HG03520 (cell line): ENCODE measurements around the gene GPS1.

Experiments
- ATAC-seq: cut with Tn5 transposase; IDR thresholded peaks from one replicate; pipeline ENCODE4 v1.9.1; 2021; ENCODE audit warnings: mild to moderate bottlenecking, moderate library complexity; ENCODE audit not compliant: unreplicated experiment

GPS1 gene

DNA sequence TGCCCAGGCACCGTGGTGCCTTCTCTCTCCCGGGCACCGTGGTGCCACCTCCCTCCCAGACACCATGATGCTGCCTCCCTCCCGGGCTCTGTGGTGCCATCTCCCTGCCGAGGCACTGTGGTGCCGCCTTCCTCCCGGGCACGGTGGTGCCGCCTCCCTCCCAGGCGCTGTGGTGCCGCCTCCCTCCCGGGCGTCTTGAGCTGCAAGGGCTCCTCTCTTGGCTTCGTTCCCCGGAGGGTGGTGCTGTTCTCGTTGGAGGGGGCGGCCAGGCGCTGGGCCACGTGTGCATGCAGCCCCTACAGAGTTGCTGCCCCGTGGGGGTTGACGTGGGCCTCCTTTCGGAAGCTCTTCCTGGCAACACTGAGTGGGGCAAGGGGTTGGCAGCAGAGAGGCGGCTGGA lies 37.3 kb upstream of the GPS1 start:
- no peak for ATAC-seq

DNA sequence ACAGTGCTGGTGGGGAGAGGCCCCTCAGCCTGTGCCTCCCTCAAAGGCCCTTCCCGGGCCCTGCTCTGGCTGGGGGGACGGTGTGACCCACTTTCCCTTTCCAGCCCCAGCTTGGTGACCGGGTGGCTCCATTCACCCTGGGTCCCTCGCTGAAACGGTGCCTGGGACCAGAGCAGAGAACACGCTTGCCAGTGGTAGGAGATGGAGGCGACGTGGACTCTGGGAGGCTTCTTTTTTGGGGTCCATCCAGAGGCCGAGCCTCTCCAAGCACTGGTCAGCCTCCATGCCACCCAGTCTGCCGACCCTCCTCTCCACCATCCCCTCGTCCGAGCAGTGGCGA lies 36.8 kb upstream of the GPS1 start:
- ATAC-seq: no peak

DNA sequence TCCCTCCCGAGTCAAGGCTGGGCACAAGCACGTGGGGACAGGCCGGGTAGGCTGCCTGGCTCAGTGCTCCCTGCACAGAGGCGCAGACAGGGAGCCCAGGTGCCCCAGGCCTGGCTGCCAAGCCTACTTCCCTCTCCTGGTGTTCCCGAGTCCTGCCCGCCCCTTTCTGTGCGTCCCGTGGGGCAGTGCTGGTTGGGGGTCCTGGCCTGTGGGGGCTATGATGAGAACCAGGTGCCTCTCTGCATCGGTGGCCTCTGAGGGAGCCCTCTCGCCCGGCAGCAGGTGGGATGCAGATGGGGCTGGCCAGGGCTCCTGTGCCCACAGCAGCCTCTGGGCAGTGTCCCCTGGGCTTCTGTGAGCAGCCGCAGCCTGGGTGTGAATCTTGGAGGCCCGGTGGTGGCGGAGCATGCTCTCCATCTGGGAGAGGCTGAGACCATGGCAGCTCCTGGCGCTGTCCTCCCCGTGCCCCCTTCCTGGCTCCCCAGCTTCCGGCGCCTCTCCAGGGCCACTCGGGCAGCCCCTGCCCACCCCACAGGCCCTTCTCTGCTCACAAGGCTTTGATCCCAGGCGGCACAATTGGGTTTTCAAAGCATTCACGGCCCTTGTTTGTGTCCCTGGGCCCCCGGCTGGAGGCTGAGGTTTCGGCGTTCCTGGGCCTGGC lies 36.3 kb upstream of the GPS1 start:
- no peak for ATAC-seq

DNA sequence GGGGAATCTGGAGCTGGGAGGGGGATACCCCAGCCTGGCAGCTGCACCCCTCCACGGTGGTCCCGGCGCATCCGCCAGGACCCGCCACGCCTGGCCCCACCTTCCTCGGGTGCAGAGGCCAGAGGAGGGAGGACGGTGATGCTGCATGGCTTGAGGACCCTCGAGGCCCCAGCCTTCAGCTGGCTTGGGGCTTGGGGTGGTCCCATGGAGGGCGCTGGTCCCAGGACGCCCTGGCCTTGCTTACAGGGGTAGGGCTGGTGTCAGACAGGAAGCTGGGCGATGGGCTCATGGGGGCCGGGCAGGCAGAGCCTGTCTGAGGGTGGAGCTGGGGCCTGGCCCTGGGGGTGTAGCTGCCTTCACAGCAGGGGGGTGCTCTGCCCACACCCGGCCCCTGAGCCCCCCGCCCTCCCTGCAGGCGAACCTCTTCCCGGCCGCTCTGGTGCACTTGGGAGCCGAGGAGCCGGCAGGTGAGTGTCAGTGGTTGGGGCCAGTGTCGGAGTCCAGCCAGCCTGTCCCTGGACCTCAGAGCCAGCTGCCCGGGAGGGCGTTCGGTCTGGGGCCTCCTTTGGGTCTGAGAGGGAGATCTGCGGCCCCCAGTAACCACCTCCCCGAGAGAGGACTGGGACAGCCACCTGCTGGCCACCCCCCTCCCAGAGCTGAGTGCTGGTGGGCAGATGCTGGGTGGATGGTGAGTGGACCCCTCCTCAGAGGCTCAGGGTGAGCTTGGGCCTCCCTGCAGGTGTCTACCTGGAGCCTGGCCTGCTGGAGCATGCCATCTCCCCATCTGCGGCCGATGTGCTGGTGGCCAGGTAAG lies 35.4 kb upstream of the GPS1 start:
- no peak for ATAC-seq

DNA sequence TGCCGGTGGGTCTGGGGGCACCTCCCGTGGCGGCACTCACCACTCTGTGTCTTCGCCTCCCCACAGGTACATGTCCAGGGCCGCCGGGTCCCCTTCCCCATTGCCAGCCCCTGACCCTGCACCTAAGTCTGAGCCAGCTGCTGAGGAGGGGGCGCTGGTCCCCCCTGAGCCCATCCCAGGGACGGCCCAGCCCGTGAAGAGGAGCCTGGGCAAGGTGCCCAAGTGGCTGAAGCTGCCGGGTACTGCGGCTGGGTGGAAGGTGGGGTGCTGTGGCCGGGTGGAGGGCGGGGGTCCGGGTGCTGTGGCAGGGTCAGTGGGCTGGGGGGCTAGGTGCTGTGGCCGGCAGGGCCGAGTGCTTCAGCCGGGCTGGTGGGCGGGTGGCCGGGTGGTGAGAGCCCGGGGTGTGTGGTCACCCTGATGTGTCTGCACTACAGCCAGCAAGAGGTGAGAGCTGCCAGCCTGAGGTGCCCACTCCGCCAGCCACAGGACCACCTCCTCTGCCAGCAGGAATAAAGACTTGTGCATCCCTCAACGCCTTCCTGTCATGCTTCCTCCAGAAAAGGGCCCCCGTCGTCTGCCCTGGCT lies 34.7 kb upstream of the GPS1 start:
- ATAC-seq: no peak

DNA sequence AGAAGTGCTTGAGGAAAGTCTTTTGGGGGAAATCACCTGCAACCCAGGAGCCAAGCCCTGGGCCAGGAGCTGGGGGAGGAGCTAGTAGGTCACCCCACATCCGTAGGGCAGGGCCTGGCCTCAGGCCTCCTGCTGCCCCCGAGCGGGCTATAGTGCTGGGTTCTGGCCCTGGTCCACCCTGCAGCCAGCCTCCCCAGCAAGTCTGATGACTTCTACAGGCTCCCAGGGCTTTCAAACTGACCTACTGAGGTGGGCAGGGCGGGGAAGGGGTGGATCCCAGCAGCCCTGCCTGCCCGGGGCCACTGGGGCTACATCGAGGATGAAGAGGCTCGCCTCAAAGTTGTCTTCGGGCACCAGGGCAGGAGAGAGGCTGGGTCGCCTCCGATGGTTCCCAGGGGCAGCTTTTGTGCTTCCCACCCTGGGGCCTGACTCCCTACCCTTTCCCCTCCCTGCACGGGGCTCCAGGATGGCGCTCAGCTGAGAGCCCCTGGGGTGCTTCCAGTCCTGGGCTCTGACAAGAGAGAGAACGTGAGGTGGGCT lies 34.0 kb upstream of the GPS1 start:
- ATAC-seq: no peak

DNA sequence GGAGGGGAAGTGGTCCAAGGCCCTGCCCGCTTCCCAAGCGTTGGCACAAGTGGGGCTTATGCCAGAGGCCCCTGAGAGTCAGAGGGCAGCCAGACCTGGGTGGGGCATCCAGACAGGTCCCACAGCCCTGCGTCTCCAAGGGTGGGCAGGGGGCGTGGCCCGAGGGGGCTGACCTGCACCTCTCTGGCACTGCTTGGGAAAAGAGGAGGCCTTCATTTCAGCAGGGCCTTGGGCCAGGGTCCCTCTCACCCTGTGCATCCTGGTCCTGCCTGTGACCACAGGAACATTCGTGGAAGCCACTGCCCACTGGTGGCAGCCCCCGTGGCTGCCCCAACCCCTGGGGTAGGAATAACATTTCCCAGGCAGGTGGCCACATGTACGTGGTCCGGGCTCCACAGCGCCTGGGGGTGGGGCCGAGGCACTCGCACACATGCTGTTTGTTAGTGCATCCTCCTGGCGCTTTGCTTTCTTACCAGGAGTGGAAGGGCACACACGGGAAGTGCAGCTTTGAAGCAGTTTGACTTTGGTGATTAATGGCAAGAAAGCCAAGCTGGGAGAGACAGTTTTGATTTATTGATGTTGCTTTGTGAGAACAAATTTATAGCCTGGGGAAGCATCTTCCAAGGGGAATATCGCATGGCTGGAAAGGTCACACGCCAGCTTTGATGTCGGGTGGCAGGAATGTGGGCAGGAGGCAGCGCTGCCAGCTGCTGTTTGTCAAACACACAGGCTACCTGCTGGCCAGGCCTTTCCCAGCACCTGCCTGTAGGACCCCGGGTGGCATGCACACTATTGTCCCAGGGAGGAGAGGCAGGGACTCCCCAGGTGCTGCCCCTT lies 33.3 kb upstream of the GPS1 start:
- ATAC-seq: no peak

DNA sequence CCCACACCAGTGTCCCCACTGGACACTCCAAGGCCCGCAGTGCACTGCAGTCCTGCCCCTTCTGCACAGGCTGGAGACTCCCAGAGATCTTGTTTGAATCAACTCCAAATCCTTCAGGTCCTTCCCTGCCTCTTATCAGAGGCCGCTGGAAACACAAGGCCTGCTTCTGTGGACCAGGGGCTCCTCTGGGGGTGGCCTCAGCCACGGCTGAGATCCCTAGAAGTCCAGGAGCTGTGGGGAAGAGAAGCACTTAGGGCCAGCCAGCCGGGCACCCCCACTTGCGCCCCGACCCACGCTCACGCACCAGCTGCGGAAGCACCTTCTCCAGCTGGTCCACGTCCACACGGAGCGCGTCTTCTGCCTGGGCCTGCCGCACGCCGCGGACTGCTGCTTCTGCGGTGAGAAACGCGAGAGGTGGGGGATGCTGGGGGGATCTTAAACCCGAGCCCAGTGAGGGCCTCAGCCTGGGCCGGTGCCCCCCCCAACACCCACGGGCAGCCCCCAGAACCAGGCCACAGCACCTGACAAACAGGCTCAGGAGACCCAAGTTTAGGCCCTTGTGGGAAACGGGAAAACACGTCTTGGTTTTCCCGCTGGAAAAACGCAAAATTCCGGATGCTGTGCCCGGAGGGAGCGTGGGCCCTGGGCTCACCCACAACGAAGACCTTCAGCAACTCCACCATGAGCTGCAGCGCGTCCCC lies 32.6 kb upstream of the GPS1 start:
- no peak for ATAC-seq

DNA sequence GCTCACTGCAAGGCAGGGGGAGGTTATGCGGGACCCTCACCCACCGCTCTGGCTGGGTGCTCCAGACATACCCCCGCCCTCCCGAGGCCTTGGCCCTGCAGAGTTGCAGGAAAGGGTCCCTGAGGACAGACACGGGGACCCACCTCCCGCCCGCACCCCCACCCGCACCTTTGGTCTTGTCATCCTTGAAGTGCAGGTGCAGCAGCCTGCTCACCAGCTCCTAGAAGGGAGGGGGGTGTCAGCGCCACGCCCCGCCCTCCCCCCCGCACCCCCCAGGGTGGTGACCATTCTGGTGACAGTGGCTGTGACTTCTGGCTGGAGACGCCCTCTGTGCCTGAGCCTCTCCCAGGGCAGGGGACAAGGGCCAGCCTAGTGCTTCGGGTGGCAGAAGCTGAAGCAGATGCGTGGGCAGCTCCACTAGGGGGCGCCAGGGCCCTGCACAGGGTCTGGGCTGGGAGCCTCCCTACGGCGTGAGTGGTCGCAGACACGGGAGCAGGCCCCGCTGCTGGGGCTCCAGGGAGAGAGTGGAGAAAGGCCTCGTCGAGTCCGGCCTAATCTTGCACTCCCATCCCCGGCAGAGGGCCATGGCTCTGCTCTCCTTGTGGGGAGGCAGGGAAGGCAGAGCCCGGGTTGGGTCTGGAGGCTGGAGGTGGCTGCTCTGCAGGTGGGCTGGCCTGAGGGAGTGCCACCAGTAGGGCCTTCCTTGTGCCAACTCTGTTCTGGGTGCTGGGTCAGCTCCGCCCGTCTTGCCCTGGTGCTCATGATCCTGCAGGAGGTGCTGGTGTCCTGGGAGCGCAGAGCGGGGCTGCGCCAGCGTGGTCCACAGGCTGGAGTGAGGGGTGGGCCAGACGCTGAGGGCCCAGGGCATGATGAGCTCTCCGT lies 31.8 kb upstream of the GPS1 start:
- ATAC-seq: no peak

DNA sequence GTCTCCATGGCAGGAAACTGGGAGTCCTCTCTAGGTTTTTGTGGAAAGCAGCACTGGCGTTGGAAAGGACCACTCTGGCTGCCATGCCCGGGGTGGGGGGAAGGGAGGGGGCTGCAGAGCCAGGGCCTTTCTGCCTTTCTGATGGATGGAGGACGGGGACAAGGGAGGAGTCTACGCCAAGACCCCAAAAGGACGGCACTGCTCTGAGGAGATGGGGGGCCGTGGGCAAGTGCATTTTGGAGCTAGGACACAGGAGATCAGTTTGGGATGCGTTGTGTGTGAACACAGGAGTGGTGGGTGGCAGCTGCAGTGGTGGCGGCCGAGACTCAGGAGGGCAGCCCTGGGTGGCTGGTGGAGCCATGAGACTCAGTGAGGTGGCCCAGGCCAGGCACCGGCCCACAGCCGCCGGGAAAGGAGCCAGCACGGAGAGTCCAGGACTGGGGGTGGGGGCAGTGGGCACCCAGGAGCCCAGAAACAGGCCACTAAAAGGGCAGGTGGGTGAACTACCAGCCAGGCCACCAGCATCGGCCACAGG lies 31.1 kb upstream of the GPS1 start:
- no peak for ATAC-seq

DNA sequence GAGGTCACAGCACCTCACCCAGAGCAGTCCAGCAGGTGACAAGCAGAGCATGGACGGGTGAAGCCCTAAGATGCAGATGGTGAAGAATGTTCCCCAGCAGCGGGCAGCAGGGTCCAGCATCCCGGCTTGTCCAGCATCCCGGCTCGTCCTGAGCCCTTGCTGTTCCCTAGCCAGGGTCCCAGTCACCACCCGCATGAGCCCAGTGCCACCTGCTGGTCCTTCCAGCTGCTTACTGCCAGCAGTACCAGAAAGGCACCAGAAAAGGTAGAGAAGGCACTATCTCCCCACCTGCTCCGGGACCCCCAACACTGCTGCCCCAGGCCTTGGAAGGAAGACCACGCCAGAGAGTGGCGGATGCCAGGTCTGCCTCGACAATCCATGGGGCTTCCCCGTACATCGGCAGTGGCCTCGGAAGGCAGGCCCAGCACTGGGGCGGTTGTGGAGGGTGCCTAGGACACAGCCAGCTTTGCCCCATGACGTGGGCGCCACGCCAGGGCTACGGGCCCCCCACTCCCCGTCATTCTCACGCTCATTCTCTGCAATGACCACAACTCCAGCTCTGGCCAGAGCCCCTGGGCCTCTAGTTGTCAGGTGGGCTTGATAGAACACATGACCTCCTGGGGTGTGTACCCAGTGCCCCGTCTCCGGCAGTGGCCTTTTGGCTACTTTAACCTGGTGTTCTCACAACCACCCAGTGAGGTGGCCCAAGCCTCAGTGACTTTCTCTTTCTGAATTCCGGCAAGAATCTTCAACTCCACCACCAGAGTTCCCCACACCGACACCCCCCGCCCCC lies 30.4 kb upstream of the GPS1 start:
- no peak for ATAC-seq

DNA sequence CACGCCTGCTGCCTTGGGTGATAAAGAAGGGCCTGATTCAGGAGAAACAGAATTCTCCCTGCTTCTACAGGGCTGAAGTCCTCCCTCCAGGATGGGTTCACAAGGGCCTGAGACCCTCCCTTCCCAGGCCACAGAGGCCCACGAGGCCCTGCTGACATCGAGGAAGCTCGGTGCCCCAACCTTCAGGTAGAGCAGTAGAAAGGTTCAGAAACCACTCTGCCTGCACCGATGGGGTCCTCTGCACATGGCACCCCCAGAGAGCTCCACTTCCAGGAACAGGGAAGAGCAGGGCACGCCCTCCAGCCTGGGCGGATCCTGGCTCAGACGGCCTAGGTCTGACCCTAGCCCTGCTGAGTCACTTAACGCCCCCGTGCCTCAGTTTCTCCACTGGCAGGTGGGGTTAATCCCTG lies 29.8 kb upstream of the GPS1 start:
- no peak for ATAC-seq

DNA sequence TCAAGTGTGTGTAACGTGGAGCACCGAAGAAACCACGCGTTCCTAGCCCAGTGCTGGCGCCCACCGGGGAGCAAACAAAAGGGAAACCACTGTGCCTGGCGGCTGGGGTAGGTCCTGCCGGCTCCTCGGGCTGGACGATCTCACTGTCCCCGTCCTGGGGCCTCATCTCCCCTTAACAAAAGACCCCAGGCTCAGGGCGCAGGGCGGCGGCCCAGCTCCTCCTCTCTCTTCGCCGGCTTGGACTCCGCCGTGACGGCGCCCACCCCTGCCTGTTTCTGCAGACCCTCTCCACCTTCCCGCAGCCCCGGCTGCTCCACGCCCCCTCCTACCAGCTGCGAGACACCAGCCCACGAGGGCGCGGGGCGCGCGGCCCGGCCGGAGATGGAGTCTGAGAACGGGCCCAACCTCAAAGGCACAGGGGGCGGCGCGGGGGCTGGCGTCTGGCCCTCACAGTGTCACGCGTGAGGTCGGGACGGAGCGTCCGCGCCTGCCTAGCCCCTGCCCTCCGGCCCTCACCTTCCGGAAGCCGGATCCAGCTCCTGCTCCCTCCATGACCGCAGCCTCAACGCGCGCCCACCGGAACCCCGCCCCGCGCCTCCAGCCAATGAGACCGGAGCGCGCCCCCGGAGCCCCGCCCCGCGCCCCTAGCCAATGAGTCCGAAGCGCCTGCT lies 29.3 kb upstream of the GPS1 start, which contains the start of gene CENPX:
TSS of gene CENPX (minus strand) at position 569 of the 671 bp plus-strand sequence. CDS start at position 552, 17 bp downstream.
- no peak for ATAC-seq

DNA sequence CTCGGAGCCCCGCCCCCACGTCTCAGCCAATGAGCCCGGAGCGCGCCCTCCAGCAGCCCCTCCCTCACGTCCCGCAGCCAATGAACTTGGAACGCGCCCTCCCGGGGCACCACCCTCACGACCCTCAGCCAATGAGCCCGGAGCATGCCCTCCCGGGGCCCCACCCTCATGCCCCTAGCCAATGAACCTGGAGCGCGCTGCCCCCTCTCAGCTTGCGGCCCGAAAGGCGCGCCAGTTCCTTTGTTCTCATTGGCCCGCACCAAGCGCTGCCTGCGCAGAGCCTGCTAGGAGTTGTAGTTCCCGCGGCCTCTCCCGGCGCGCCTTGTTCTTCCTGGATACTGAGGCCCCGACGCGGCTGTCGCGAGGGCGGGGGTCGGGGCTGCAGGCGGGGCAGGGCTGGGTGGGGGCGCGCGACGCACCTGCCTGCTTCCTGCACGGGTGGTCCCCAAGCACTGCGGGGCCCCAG lies 28.7 kb upstream of the GPS1 start, which contains the start of gene LRRC45:
TSS of gene LRRC45 (plus strand) at position 325 of the 466 bp plus-strand sequence. CDS start 339 bp downstream, outside the sequence.
- peak; percentile 78 for ATAC-seq

DNA sequence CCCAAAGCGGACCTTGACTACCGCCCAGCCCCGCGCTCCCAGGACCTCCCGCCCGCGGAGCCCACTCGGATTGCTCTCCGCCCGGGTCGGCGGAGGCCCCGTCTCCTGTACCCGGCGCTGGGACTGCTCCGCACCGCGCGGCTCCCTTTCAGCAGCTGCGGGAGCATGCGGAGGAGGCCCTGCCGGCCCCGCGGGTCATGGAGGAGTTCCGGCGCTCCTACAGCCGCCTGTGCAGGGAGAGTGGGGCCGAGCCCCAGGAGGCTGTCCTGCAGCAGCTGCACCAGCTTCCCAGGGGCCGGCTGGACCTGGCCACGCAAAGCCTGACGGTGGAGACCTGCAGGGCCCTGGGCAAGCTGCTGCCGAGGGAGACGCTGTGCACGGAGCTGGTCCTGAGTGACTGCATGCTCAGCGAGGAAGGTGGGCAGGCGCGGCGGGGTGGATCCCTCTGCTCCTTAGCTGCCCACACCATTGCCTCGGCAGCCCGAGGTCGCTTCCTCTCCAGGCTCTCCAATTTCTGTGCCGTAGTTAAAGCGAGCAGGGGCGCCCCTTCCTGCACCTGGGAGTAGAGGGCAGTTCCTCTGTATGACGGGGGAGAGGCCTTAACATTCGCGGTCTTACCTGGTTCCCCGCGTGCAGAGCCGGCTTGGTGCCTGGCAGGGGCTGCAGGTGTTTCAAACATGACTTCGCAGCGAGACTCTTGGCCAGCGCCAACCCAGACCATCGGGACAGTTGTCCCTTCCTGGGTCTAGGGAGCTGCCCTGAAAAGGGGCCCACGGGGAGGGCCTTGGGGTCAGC lies 28.1 kb upstream of the GPS1 start:
- peak; percentile 1 for ATAC-seq

DNA sequence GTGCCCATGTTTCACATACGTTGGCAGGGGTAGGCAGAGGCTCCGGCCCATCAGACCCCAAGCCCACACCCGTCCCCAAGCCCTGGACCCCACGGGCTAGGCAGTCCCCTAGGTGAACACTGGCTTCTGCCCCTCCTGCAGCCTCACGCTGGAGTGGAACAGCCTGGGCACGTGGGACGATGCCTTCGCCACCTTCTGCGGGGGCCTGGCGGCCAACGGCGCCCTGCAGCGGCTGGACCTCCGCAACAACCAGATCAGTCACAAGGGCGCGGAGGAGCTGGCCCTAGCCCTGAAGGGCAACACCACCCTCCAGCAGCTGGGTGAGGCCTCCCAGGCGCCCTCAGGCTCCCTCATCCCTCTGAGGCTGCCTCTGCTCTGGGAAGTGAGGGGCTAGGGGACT lies 26.8 kb upstream of the GPS1 start:
- ATAC-seq: no peak
